Muscle of leg (tissue), 11 donors: Measurements from ENCODE around the gene HDAC10. TPM values are rescaled to one million over a fixed set of nuclear protein-coding genes. Genes with fewer than 3 reads are reported as not detected.

ENCODE experiments used
- DNase-seq: peaks from one replicate; pipeline ENCODE4 v3.0.0; 2013
- H3K27ac ChIP-seq: one replicate; pipeline ENCODE4 v1.5.1; 2013; ENCODE audit warnings: mild to moderate bottlenecking, low read length, control low read depth
- H3K27me3 ChIP-seq: one replicate; pipeline ENCODE4 v1.6.1; 2013; ENCODE audit warnings: low read length; ENCODE audit not compliant: control insufficient read depth, insufficient read depth
- H3K36me3 ChIP-seq: one replicate; pipeline ENCODE4 v1.6.1; 2013; ENCODE audit warnings: low read length; ENCODE audit not compliant: control insufficient read depth, insufficient read depth
- H3K4me1 ChIP-seq: one replicate; pipeline ENCODE4 v1.6.1; 2013; ENCODE audit warnings: low read length; ENCODE audit not compliant: control insufficient read depth, insufficient read depth
- H3K4me3 ChIP-seq: one replicate; pipeline ENCODE4 v1.5.1; 2013; ENCODE audit warnings: low read length, control low read depth
- H3K9me3 ChIP-seq: replicated peaks from 2 replicates; pipeline ENCODE4 v1.6.1; 2013; ENCODE audit warnings: low read depth, low read length; ENCODE audit not compliant: control insufficient read depth
- WGBS: methylation state at CpG from one replicate; pipeline ENCODE4 v1.1.5; 2013; ENCODE audit warnings: missing lambda C conversion rate; ENCODE audit not compliant: insufficient coverage; 5-methylcytosine and 5-hydroxymethylcytosine counted together
- polyA plus RNA-seq, 8 donors: library from polyadenylated mRNA; unstranded; fragments of 120-200 nt; gene quantifications; one replicate each; pipeline versions ENCODE4 v1.2.1 to v1.2.3, GENCODE V29; 2013; ENCODE audit warnings: inconsistent platforms in 1 of 8, low replicate concordance in 1 of 8; ENCODE audit not compliant: insufficient read length in 8 of 8, insufficient read depth in 1 of 8
- total RNA-seq: library from RNA; stranded (reverse); fragments of 120-200 nt; gene quantifications from one replicate; pipeline ENCODE4 v1.2.4, GENCODE V29; 2013

Gene HDAC10
- total and polyA plus RNA-seq, 9 donors, result 10.8 to 23.7 (median 15.3) TPM

DNA sequence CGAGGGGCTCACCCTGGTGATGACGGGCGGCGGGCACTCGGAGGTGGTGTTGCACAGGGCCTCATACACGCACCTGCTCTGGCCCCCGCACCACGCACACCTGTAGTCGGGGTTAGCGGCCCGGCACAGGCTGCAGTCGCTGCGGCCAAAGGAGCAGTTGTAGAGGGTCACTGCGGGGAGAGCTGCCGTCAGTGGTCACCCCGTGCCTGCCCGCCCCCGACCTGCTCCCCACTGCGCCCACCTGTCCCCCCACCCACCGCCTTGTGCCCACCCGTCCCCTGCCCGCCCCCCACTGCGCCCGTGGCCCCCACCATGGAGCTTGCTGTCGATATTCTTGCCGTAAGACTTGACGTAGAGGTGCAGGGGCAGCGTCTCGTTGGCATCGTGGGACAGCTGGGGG, 32.8 kb upstream of the HDAC10 start:
- Histone ChIP-seq H3K4me3 (no peak overlapping the region), H3K4me1 (peaks cover 12% of the 10 kb centered on the region), H3K9me3 (no peaks in the 10 kb centered on the region), H3K36me3 (peaks cover 89% of the 10 kb centered on the region), H3K27me3 (no peaks in the 10 kb centered on the region), H3K27ac (no peak overlapping the region)
- WGBS, result 89% methylated on average over 26 of the region's 30 CpGs
- DNase-seq, result no peak

DNA sequence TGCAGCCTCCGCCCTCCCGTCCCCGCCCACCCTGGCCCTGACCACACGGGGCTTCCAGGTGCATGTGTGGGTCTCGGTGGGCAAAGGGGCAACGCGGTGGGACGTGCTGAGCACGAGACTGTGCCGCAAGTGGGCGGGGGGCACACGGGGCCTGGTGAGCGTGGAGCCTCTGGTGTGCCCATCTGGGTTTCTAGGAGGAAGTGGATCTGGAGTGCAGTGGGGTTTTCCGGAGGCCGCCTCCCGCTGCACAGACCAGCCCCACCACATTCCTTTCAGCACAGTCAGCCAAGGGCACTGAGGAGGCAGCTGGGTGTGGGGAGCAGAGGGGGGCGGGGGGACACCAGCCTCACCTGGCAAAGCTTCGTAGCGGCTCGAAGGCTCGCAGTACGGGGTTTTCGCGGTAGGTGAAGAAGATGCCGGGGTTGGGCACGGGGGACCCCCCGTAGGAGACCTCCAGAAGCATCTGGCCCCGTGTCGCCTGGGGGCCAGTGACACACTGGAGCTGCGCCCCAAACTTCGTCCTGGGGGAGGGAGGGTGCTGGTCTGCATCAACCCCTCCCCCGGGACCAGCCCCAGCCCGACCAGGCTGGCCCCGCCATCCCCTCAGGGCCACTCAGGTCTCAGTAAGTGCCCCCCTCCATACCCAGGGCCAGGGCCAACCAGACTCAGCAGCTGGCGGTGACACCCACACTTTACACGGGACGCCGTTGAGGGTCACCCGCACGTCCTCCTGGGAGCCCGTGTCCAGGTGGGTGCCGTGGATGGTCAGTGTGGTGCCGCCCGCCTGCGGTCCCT, 31.5 kb upstream of the HDAC10 start:
- 88% methylated on average over 22 of the region's 45 CpGs for WGBS
- H3K36me3 ChIP-seq, result peaks cover 89% of the 10 kb centered on the region
- H3K4me3 ChIP-seq, result no peak overlapping the region
- peaks cover 12% of the 10 kb centered on the region for H3K4me1 ChIP-seq
- no peaks in the 10 kb centered on the region for H3K27me3 ChIP-seq
- H3K27ac ChIP-seq, result peak overlapping the region; percentile 3
- no peaks in the 10 kb centered on the region for H3K9me3 ChIP-seq
- no peak for DNase-seq

DNA sequence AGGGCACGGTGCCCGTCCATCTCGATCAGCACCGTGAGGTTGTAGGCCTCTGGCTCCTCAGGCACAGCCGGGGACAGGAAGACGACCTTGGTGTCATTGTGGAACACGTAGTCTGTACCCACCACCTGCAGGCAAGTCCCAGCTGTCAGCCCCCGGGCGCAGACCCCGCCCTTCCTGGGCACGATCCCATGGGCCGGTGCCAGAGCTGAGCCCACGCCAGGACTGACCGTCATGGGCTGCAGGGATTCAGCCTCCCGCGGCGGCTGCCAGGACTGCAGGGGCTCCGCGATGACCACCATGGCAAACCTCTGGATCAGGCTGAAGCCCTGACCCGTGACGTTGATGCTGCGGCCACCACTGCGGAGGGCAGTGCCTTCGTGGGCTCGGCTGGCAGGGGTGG, 30.9 kb upstream of the HDAC10 start:
- no peak for DNase-seq
- peaks cover 12% of the 10 kb centered on the region for H3K4me1 ChIP-seq
- H3K9me3 ChIP-seq, result no peaks in the 10 kb centered on the region
- H3K27me3 ChIP-seq, result no peaks in the 10 kb centered on the region
- WGBS, result 79% methylated on average over 23 of the region's 25 CpGs
- no peak overlapping the region for H3K4me3 ChIP-seq
- peak overlapping the region; percentile 3 for H3K27ac ChIP-seq
- H3K36me3 ChIP-seq, result peaks cover 84% of the 10 kb centered on the region

DNA sequence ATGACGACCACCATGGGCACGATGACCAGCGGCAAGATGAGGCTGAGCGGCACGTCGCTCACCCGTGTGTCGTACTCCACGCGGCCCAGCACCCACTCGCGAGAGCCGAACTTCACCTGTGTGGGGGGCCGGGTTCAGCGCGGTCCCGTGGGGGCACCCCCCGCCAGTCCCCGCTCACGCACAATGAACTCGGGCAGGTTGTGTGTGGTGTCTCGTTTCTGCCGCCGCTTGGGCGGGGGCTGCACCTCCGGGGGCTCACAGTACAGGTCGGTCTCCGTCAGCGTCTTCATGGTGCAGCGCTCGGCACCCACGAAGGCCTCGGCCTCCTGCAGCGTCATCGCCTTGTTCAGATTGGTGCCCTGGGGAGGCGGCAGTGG, 30.3 kb upstream of the HDAC10 start:
- Histone ChIP-seq H3K4me3 (no peak overlapping the region), H3K27me3 (no peaks in the 10 kb centered on the region), H3K9me3 (no peaks in the 10 kb centered on the region), H3K36me3 (peaks cover 84% of the 10 kb centered on the region), H3K4me1 (peaks cover 12% of the 10 kb centered on the region), H3K27ac (no peak overlapping the region)
- no peak for DNase-seq
- WGBS, result 93% methylated on average over 36 of the region's 36 CpGs

DNA sequence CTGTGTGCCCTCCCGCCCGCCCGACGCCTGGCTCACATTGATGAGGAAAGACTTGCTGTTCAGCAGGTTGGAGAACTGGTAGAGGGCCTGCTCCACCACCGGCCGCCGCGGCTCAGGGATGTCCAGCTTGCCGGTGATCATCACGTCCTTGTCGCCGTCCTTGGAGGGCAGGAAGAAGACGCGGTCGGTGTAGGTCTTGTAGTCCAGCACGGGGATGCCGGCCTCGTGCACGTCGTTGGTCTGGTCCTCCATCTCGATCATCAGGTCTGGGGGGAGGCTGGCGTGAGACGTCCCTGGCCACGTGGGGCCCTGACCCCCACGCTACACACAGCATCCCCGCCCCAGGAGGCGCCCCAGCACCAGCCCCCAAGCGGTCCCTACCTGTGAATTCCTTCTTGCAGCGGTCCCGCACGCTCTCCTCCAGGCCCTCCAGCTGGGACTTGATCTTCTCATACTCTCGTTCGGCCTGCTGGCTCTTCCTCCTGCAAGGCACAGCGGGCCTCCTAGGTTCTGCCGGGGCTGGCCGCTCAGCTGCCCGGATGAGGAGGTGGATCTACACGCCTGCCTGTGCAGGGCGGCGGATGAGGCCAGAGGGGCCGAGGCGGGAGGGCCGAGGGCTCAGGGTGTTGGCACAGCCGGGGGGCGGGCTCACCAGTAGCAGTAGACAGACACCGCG, 29.8 kb upstream of the HDAC10 start:
- Histone ChIP-seq H3K4me3 (no peak overlapping the region), H3K27ac (no peak overlapping the region), H3K36me3 (peaks cover 83% of the 10 kb centered on the region), H3K4me1 (peaks cover 12% of the 10 kb centered on the region), H3K9me3 (no peaks in the 10 kb centered on the region), H3K27me3 (no peaks in the 10 kb centered on the region)
- WGBS, result 93% methylated on average over 39 of the region's 47 CpGs
- no peak for DNase-seq

DNA sequence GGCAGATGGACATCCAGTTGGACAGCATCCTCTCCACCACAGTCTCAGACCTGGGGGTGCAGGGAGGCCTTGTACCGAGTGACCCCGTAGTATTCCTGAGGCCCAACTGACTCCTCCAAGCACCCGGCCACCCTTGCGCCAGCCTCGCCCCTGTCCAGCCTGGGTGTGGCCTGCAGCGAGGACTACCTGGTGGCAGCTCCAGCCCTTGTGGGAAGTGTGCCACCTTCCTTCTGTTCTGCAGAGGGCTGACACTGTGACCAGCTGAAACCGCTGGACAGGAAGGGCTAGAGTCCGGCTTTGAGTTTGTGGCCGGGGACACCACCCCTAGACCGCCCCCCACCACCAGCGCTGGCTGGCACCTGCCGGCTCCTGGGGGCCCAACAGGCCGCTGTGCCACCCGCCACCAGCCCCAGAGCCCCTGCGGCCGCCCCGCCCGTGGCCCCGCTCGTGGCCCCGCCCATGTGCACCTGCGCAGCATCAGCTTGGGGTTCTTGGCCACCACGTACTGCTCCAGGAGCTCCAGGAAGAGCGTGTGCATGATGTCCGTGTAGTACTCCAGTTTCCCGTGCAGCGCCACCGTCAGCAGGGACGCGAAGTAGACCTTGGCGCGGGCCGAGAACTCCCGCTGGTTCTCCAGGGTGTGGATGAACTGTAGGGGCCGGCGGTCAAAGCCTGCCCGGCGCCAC, 29.1 kb upstream of the HDAC10 start:
- DNase-seq, result no peak
- 93% methylated on average over 36 of the region's 38 CpGs for WGBS
- Histone ChIP-seq H3K27ac (no peak overlapping the region), H3K27me3 (no peaks in the 10 kb centered on the region), H3K4me3 (no peak overlapping the region), H3K9me3 (no peaks in the 10 kb centered on the region), H3K4me1 (peaks cover 12% of the 10 kb centered on the region), H3K36me3 (peaks cover 87% of the 10 kb centered on the region)

DNA sequence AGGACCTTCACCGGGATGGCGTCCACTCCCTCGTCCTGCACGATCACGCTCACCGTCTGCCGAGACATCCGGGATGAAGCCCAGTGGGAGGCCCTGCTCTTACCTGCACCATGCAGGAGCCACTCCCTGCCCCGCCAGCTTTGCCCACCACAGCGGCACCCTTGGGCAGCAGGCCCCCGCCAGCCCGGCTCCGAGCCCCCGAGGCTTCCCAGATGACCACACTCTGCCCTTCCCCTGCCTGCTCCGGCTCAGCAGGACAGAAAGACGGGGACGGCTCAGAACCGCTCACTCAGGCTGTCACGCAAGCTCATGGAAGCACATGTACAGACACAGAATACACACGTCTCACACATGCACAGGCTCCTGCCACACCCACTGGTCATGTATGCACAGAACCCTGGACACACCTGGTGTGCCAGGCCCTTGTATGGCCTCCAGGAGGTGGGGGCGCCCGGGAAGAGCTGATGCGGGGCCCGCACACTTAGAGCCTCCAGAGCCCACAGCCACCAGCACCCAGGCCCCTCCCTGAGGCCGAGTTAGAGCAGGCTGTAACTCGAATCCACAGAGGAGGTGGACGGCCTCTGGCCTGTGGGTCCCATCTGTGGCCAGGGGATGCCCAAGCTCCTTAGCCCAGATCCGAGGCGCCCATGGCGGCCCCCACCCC, 28.0 kb upstream of the HDAC10 start:
- DNase-seq, result no peak
- peaks cover 84% of the 10 kb centered on the region for H3K36me3 ChIP-seq

DNA sequence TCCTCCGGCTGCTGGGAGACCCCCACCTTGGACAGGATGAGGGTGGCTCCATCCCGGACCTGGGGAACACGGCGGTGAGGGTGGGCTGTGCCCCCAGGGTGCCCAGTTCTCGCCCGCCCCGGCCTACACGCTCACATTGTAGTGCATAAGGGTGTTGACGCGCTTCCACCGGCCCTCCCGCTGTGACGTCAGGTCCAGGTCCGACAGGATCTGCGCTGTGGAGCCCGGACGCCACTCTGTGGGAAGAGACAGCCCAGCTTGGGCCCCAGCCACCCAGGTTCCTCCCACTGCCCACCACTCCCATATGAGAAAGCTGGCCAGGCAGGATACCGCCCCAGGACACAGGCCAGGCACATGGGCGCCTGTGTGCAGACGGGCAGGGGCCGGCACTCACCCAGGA, 27.4 kb upstream of the HDAC10 start:
- no peak overlapping the region for H3K27ac ChIP-seq
- H3K4me1 ChIP-seq, result peaks cover 17% of the 10 kb centered on the region
- H3K27me3 ChIP-seq, result no peaks in the 10 kb centered on the region
- peaks cover 81% of the 10 kb centered on the region for H3K36me3 ChIP-seq
- H3K4me3 ChIP-seq, result no peak overlapping the region
- DNase-seq, result no peak
- WGBS, result 89% methylated on average over 21 of the region's 21 CpGs
- no peaks in the 10 kb centered on the region for H3K9me3 ChIP-seq

More for the DNA sequence above, 28.0 kb upstream of the HDAC10 start:
- Histone ChIP-seq H3K4me1 (peaks cover 16% of the 10 kb centered on the region), H3K27me3 (no peaks in the 10 kb centered on the region), H3K27ac (no peak overlapping the region), H3K9me3 (no peaks in the 10 kb centered on the region), H3K4me3 (no peak overlapping the region)
- 86% methylated on average over 27 of the region's 30 CpGs for WGBS

DNA sequence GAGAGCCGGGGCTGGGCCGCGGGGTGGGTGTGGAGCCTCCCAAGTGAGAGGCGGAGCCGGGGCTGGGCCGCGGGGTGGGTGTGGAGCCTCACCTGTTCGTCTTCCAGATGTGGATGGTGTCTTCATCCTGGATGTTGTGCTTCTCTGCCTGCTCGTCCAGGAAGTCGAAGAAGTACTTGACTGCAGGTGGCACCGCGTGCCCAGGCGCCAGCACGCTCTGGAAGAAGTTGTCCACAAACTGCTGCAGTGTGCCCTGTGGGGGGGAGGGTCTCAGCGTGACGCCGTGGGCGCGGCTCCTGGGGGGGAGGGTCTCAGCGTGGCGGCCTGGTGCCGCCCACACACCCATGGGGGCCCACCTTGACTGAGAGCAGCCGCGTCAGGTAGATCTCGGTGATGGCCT, 26.7 kb upstream of the HDAC10 start:
- no peak for DNase-seq
- Histone ChIP-seq H3K4me3 (no peak overlapping the region), H3K27ac (no peak overlapping the region), H3K9me3 (no peaks in the 10 kb centered on the region), H3K36me3 (peaks cover 76% of the 10 kb centered on the region), H3K27me3 (peaks cover 2% of the 10 kb centered on the region), H3K4me1 (peaks cover 17% of the 10 kb centered on the region)
- 80% methylated on average over 18 of the region's 25 CpGs for WGBS

DNA sequence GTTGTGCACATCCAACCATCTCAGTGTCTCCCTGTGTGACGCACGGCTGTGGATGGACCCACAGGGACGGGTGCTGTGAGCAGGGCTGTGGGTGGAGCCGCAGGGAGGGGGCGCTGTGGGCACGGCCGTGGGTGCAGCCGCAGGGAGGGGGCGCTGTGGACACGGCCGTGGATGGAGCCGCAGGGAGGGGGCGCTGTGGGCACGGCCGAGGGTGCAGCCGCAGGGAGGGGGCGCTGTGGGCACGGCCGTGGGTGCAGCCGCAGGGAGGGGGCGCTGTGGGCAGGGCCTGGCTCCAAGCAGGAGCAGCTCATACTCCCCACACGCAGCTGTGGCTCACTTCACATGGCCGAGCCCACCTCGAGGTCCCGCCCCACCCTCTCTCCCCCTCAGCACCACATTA, 25.1 kb upstream of the HDAC10 start:
- Histone ChIP-seq H3K4me3 (no peak overlapping the region), H3K27ac (no peak overlapping the region), H3K4me1 (peaks cover 13% of the 10 kb centered on the region), H3K36me3 (peaks cover 60% of the 10 kb centered on the region), H3K27me3 (peaks cover 18% of the 10 kb centered on the region), H3K9me3 (no peaks in the 10 kb centered on the region)
- DNase-seq, result no peak
- WGBS, result 74% methylated on average over 16 of the region's 25 CpGs
